Ecto neural progenitor cell (in vitro differentiated cells): ENCODE measurements around the gene ZNF335.
"Not testable (repeated sequence)": the region's sequence is repeated elsewhere in the genome, so short reads cannot be mapped to it uniquely, and the experiment has no call there.

Experiments
- DNase-seq: peaks from one replicate; pipeline ENCODE4 v3.0.0-alpha.2; 2018; ENCODE audit warnings: low spot score

Gene ZNF335

GRCh38 chr20:45934046-45934585, 37.9 kb downstream of the ZNF335 start:
- no peak for DNase-seq

- DNase-seq = peak; percentile 85
Observed at GRCh38 chr20:45933266-45934045, 38.5 kb downstream of the ZNF335 start.

GRCh38 chr20:45931680-45932079, 40.3 kb downstream of the ZNF335 start:
- DNase-seq = not testable (repeated sequence)

GRCh38 chr20:45927071-45927878, 44.7 kb downstream of the ZNF335 start:
- no peak for DNase-seq

- no peak for DNase-seq
Observed at GRCh38 chr20:45926731-45927070, 45.3 kb downstream of the ZNF335 start.

- DNase-seq = no peak
Observed at GRCh38 chr20:45925821-45926506, 46.0 kb downstream of the ZNF335 start.

- no peak for DNase-seq
Observed at GRCh38 chr20:45924391-45925261, 47.4 kb downstream of the ZNF335 start.

GRCh38 chr20:45921337-45922189, 50.4 kb downstream of the ZNF335 start:
- no peak for DNase-seq

GRCh38 chr20:45920462-45921336, 51.3 kb downstream of the ZNF335 start:
- DNase-seq = no peak

GRCh38 chr20:45919542-45920399, 52.2 kb downstream of the ZNF335 start:
- DNase-seq = no peak

- DNase-seq = no peak
Observed at GRCh38 chr20:45918779-45919537, 53.0 kb downstream of the ZNF335 start.

GRCh38 chr20:45918182-45918737, 53.7 kb downstream of the ZNF335 start:
- no peak for DNase-seq

- DNase-seq = no peak
Observed at GRCh38 chr20:45917790-45918141, 54.2 kb downstream of the ZNF335 start.

- DNase-seq = no peak
Observed at GRCh38 chr20:45913116-45913515, 58.9 kb downstream of the ZNF335 start.

- no peak for DNase-seq
Observed at GRCh38 chr20:45912344-45912682, 59.7 kb downstream of the ZNF335 start.

GRCh38 chr20:45911486-45912343, 60.3 kb downstream of the ZNF335 start, which contains the start of gene PLTP:
Gene PLTP (minus strand): TSS chr20:45912155. CDS start chr20:45911452, 703 bp downstream.
- DNase-seq = peak; percentile 91
